Lower leg skin (tissue), 3 donors: ENCODE data around the gene RNGTT.

Experiments
- CTCF ChIP-seq, 3 donors: fragments of 450-650 bp; IDR thresholded peaks; one replicate each; pipeline ENCODE4 v1.5.1; 2016; ENCODE audit warnings: antibody characterized with exemption in 3 of 3, mild to moderate bottlenecking in 3 of 3, moderate library complexity in 2 of 3
- POLR2A ChIP-seq, 2 donors: fragments of 450-650 bp; IDR thresholded peaks; one replicate each; pipeline ENCODE4 v1.6.1; 2016 to 2017; ENCODE audit warnings: antibody characterized with exemption in 2 of 2, mild to moderate bottlenecking in 1 of 2, moderate library complexity in 1 of 2

GRCh38 chr6:88882536-88882935 is 80.9 kb downstream of the RNGTT start:
- no peak for TF ChIP-seq CTCF (IDR thresholded peaks at IDR 0.05)
- no peak for TF ChIP-seq POLR2A (IDR thresholded peaks at IDR 0.05)
